Panc1 (cell line): ENCODE measurements around the gene PSMC1. TPM values are rescaled to one million over a fixed set of nuclear protein-coding genes. Genes with fewer than 3 reads are reported as not detected.

Source experiments
- ATAC-seq: fragments of 200-7000 bp; cut with Tn5 transposase; 2 replicates; pipeline ENCODE4 v1.9.1; 2020; ENCODE audit warnings: mild to moderate bottlenecking, moderate library complexity
- BruUV-seq: library from RNA; stranded (reverse); fragments of 400-500 nt; replicated peaks from 2 replicates; lab custom pipeline; 2021; lab: Mats Ljungman, UMichigan
- CTCF ChIA-PET: fragments of 300-600 bp; sonication (Branson Sonifier 250); formaldehyde crosslinking; loops from one replicate; lab custom pipeline; 2022; ENCODE audit warnings: antibody characterized with exemption; lab: Charles Lee
- POLR2A ChIA-PET: fragments of 300-600 bp; sonication (Branson Sonifier 250); formaldehyde crosslinking; loops from one replicate; lab custom pipeline; 2022; ENCODE audit warnings: antibody characterized with exemption; lab: Charles Lee
- DNase-seq: peaks from one replicate; pipeline ENCODE4 v3.0.0-alpha.2; 2010; ENCODE audit warnings: low read depth, low spot score
- H3K27ac ChIP-seq: 2 replicates; pipeline ENCODE4 v1.5.1; 2011; ENCODE audit warnings: mild to moderate bottlenecking, low read length, inconsistent platforms
- H3K27me3 ChIP-seq: fragments of 200-500 bp; sonication (Bioruptor generic); 2 replicates; pipeline ENCODE4 v1.6.0; 2014; ENCODE audit warnings: low read length, inconsistent platforms; ENCODE audit not compliant: control insufficient read depth, insufficient read depth
- H3K36me3 ChIP-seq: fragments of 200-500 bp; sonication (Bioruptor generic); 2 replicates; pipeline ENCODE4 v1.5.1; 2014; ENCODE audit warnings: inconsistent platforms, mild to moderate bottlenecking, low read length, moderate library complexity; ENCODE audit not compliant: control insufficient read depth, insufficient read depth
- H3K4me1 ChIP-seq: 2 replicates; pipeline ENCODE4 v1.5.1; 2011; ENCODE audit warnings: inconsistent platforms, mild to moderate bottlenecking, low read length, moderate library complexity; ENCODE audit not compliant: control insufficient read depth, insufficient read depth
- H3K4me3 ChIP-seq, 2 experiments: 2 replicates each; pipeline ENCODE4 v1.5.1; 2011 to 2012; ENCODE audit warnings: low read depth in 2 of 2, low read length in 2 of 2, mild to moderate bottlenecking in 2 of 2, inconsistent platforms in 1 of 2, moderate library complexity in 1 of 2
- H3K9me3 ChIP-seq: fragments of 200-500 bp; sonication (Bioruptor generic); 2 replicates; pipeline ENCODE4 v1.5.1; 2014; ENCODE audit warnings: low read depth, mild to moderate bottlenecking, inconsistent platforms, low read length, moderate library complexity; ENCODE audit not compliant: control insufficient read depth, insufficient read depth
- CTCF ChIP-seq: fragments of 450-650 bp; IDR thresholded peaks from 2 replicates; pipeline ENCODE4 v1.5.1; 2017; ENCODE audit warnings: mild to moderate bottlenecking
- POLR2AphosphoS5 ChIP-seq: IDR thresholded peaks from 2 replicates; pipeline ENCODE4 v1.6.1; 2012; ENCODE audit warnings: mild to moderate bottlenecking, low read depth, low read length, moderate library complexity
- REST ChIP-seq, 2 experiments: IDR thresholded peaks; 2 replicates each; pipeline ENCODE4 v1.6.1; 2011 to 2012; ENCODE audit warnings: low read depth in 2 of 2, control low read depth in 1 of 2, low read length in 1 of 2, mild to moderate bottlenecking in 1 of 2, moderate library complexity in 1 of 2; ENCODE audit not compliant: insufficient read depth in 1 of 2
- SIN3A ChIP-seq: IDR thresholded peaks from 2 replicates; pipeline ENCODE4 v1.6.1; 2012; ENCODE audit warnings: low read depth, mild to moderate bottlenecking, low read length, moderate library complexity, borderline replicate concordance; ENCODE audit not compliant: insufficient read depth
- TCF7L2 ChIP-seq: IDR thresholded peaks from 2 replicates; pipeline ENCODE4 v1.6.1; 2011; ENCODE audit warnings: mild to moderate bottlenecking, low read depth, low read length, inconsistent platforms
- in situ Hi-C: cut with HindIII; loops from 2 replicates; pipeline ENCODE4 v1.10.0; 2016; ENCODE audit warnings: low sequenced_read_pairs, low pct_unique_long_range_greater_than_20kb
- intact Hi-C: fragments of 100-400 bp; cut with micrococcal nuclease; formaldehyde crosslinking; loops from one replicate; pipeline ENCODE4 v1.10.0; 2022; ENCODE audit not compliant: unreplicated experiment
- total RNA-seq: library from RNA; stranded (reverse); gene quantifications from one replicate; pipeline ENCODE4 v1.2.1, GENCODE V29; 2021; ENCODE audit not compliant: unreplicated experiment

The PSMC1 gene
- total RNA-seq, 1 experiment from 2014 or later, result 112 TPM

- BruUV-seq, result no TSS peak
- TF ChIP-seq SIN3A, result no peak
- no peak for TF ChIP-seq TCF7L2
- no peak for TF ChIP-seq REST (IDR thresholded peaks at IDR 0.05; ENCODE audit: insufficient read depth in 1 of 2, low read depth in 2 of 2, low read length in 1 of 2)
- TF ChIP-seq CTCF, result no peak
- TF ChIP-seq POLR2AphosphoS5, result no peak
- POLR2A ChIA-PET, result no interaction called here
- Histone ChIP-seq H3K27ac (no peak overlapping the region), H3K36me3 (peaks cover 3% of the 10 kb centered on the region; the same call in 1 of the 2 replicates), H3K4me3 (no peak overlapping the region), H3K27me3 (no peaks in the 10 kb centered on the region), H3K4me1 (no peaks in the 10 kb centered on the region), H3K9me3 (no peaks in the 10 kb centered on the region)
- CTCF ChIA-PET, result no interaction called here
- in situ Hi-C loops (no loop called here), intact Hi-C loops (loop anchor here (10.0 kb wide), 1 partner anchor 386 kb away; no protein-coding TSS in a partner anchor)
- ATAC-seq, result no peak
- DNase-seq, result no peak
Measured at GRCh38 chr14:90308561-90308960, 52.2 kb downstream of the PSMC1 start.

GRCh38 chr14:90317286-90317685 lies 60.9 kb downstream of the PSMC1 start:
- DNase-seq, result no peak
- no peak overlapping the region for H3K4me3 ChIP-seq
- in situ Hi-C loops, result no loop called here
- 0 out of 2 replicates have a peak, but pooled peaks cover 3% of the 10 kb centered on the region for H3K36me3 ChIP-seq
- H3K27ac ChIP-seq, result no peak overlapping the region
- H3K9me3 ChIP-seq, result no peaks in the 10 kb centered on the region
- ATAC-seq, result no peak
- no peak for TF ChIP-seq REST (IDR thresholded peaks at IDR 0.05; ENCODE audit: insufficient read depth in 1 of 2, low read depth in 2 of 2, low read length in 1 of 2)
- no peak for TF ChIP-seq SIN3A
- ChIA-PET POLR2A (no interaction called here), CTCF (no interaction called here)
- BruUV-seq, result no TSS peak
- intact Hi-C loops, result no loop called here
- H3K4me1 ChIP-seq, result no peaks in the 10 kb centered on the region
- H3K27me3 ChIP-seq, result no peaks in the 10 kb centered on the region
